Kidney tubule cell (primary cell): ENCODE data around the gene TUT4.

Experiments used
- DNase-seq: peaks from one replicate; pipeline ENCODE4 v3.0.0-alpha.2; 2018; ENCODE audit warnings: low spot score

TUT4 gene

DNA sequence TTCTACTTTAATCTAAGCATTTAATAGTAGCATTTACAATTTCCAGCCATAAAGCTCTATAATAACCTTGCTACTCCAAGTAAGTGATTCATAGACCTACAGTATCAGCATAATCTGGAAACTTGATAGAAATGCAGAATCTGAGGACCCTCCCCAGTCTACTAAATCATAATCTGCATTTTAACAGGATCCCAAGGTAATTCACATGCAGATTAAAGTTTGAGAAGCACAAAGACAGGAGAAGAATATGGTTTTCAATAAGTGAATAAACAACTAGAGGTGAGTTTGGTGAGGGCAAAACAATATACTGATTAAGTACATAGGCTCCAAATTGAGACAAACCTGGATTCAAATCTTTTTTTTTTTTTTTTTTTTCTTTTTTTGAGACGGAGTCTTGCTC is 91.1 kb downstream of the TUT4 start:
- DNase-seq = no peak

GRCh38 chr1:52460694-52461093 is 92.2 kb downstream of the TUT4 start:
- DNase-seq = no peak

DNA sequence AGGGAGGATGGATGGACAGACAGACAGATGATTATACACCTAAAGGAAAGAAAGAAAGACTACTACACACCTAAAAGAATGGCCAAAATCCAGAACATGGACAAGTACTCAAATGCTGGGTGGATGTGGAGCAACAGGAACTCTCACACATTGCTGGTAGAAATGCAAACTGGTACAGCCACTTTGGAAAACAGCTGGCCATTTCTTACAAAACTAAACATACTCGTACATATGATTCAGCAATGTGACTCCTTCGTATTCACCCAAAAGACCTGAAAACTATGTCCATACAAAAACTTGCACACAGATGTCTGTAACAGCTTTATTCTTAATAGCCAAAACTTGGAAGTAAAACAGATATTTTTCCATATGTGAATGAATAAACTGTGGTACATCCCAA is 97.2 kb downstream of the TUT4 start:
- no peak for DNase-seq

DNA sequence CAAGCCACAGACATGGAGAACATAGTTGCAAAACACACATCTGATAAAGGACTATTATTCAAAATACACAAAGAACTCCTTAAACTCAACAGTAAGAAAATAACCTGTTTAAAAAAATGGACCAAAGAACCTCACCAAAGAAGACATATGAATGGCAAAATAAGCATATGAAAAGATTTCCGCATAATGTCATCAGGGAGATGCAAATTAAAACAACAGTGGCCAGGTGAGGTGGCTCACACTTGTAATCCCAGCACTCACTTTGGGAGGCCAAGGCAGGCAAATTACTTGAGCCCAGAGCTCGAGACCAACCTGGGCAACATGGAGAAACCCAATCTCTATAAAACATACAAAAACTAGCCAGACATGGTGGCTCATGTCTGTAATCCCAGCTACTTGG is 98.1 kb downstream of the TUT4 start:
- no peak for DNase-seq

DNA sequence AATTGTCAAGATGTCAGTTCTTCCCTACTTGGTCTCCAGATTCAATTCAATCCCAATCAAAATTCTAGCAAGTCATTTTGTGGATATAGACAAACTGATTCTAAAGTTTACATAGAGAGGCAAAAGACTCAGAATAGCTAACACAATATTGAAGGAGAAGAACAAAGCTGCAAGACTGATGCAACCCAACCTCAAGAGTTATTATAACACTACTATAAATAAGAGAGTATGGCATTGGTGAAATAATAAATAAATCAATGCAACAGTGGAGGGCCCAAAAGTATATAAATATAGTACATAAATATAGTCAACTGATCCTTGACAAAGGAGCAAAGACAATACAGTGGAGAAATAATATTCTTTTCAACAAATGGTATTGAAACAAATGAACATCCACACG is 98.8 kb downstream of the TUT4 start:
- DNase-seq = no peak

DNA sequence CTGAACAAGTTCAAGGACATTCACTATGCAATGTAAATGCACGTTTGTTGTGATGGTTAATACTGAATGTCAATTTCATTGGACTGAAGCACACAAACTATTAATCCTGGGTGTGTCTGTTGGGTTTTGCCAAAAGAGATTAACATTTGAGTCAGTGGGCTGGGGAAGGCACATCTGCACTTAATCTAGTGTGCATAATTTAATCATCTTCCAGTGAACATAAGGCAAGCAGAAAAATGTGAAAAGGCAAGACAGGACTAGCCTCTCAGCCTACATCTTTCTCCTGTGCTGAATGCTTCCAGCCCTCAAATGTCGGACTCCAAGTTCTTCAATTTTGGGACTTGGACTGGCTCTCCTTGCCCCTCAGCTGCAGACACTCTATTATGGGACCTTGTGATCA is 108.4 kb downstream of the TUT4 start:
- DNase-seq = no peak

GRCh38 chr1:52439976-52440375 is 112.9 kb downstream of the TUT4 start:
- no peak for DNase-seq

DNA sequence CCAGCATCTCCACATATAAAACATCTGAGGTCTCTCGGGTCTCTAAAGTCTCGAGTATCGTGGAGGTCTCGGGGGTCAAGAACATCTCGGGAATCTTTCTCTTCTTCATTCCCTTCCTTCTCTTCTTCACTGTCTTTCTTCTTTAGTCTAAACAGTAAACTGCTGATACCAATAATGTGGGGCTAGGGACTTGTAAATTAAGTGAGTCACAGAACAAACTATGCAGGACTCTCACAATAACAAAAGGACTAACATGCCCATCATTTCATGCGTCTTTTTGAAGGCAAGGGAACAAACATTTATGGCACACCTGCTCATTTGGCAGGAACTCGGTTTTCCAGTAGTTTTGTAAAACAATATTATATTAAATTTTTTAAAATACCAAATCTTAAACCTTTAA is 116.1 kb downstream of the TUT4 start:
- no peak for DNase-seq

DNA sequence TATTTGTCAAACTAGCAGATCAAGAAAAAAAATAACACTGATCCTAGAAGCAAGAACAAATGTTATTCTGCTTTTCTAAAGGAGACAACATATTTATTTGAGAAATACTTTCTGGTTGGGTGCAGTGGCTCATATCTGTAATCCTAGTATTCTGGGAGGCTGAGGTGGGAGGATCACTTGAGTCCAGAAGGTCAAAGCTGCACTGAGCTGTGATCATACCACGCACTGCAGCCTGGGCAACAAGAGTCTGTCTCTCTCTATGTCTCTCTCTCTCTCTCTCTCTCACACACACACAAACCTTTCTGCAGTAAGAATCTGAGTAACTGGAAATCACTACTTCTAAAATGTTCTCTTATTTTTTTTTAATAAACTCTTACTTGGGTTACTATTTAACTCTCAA is 117.2 kb downstream of the TUT4 start:
- DNase-seq = no peak

DNA sequence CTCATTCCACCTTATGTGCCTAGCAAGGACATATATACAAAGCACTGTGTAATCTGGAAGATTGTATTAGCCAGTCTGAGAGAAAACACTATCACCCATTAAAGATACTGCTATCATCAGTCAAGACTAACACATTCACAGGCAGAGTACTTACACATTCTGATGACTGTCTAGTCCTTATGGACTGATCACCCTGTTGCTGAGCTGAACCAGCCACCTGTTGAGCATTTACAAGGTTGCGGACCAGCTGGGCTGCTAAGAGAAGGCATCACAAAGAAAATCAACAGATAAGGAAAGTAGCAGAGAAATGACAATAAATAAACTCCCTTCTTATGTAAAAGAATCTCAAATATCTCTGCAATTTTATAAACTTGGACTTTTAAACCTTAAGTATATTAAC is 117.7 kb downstream of the TUT4 start:
- DNase-seq = no peak

- no peak for DNase-seq
These were observed 120.1 kb downstream of the TUT4 start for GRCh38 chr1:52432807-52433206.

DNA sequence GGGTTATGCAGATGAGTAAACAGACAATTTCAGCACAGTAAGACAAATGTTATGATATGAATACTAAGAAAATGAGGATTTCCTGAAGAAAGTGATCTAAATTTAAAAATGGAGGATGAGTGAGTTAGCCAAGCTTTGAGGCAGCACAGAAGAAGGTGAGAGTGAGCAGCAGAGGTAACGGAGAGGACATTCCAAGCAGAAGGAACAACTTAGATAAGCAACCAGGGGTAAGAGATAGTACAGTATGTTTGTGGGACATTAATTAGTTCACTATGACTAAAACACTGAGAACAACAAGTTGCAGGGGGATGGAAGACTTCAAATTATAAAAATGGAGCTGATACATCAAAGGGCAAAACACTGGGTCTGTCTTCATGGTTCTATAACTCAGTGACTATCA is 125.7 kb downstream of the TUT4 start:
- no peak for DNase-seq

GRCh38 chr1:52426371-52426770 is 126.5 kb downstream of the TUT4 start:
- DNase-seq = no peak

DNA sequence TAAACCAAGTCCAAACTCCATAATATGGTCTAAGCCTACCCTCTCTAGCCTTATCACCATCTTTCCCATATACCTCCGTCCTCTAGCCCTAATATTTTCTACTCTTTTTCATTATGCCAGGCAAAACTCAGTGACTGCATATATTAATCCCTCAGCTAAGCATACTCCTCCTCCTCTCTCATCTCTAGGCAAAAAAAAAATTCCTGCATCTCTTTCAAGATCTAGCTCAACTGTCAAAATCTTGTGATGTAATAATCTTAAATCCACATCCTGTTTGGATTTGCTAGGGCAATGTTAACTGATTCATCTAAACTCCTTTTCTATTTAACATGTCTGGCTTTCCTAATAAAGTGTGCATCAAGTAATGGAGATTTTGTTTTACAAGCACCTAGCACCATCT is 128.1 kb downstream of the TUT4 start:
- no peak for DNase-seq

- DNase-seq = no peak
These were observed 128.7 kb downstream of the TUT4 start for GRCh38 chr1:52424231-52424636.

GRCh38 chr1:52423771-52424170 is 129.1 kb downstream of the TUT4 start:
- no peak for DNase-seq

- no peak for DNase-seq
These were observed 129.8 kb downstream of the TUT4 start for GRCh38 chr1:52423055-52423454.

GRCh38 chr1:52420713-52421112 is 132.2 kb downstream of the TUT4 start:
- no peak for DNase-seq

DNA sequence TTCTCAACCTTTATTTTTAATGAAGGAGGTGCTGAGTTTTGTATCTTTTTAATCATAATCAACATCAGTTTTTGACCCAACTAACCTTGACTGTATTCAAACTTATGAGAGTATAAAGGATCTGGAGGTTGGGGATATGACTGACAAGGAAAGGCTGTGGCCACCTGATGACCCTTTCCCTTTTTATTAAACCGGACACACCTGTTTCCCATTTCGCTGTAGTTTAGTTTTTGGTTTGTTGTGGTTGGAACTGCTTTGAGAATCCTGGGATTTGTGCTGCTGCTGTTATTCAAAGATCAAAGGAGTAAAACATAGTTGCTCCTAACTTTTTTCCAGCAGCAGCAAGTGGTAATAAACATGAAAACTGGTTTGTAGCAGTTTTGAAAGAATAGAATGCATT is 136.1 kb downstream of the TUT4 start:
- DNase-seq = no peak

- DNase-seq = no peak
These were observed 137.9 kb downstream of the TUT4 start for GRCh38 chr1:52414942-52415341.

GRCh38 chr1:52413410-52413989 is 139.4 kb downstream of the TUT4 start:
- no peak for DNase-seq

- no peak for DNase-seq
These were observed 147.9 kb downstream of the TUT4 start for GRCh38 chr1:52404975-52405338.

GRCh38 chr1:52404116-52404974 is 148.5 kb downstream of the TUT4 start, which contains the start of the genes ORC1 and PRPF38A:
Gene ORC1 (minus strand): TSS chr1:52404423. CDS start chr1:52402223, 2,200 bp downstream.
Gene PRPF38A (plus strand): TSS chr1:52404602. CDS start chr1:52404750, 148 bp downstream.
- DNase-seq = peak; percentile 98
